Measurements from ENCODE around the gene MAGI1.

Gene MAGI1

DNA sequence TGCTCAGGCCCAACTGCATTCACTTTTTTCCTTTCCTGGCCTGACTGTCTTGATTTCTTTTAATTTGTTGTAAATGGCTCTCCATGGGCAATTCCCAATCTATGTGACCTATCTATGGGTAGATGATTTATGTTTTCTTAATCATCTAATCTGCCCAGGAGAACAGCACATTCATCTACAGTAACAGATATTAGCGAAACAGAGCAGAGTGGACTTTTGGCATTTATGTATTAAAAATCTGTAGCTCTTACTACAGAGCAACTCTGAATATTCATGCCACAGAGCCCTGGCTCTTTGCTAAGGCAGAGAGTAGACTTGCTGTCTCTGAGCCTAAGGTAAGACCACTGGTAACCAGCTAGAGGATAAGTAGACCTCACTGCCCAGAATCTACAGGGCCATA is 676.0 kb downstream of the MAGI1 start:
- Histone ChIP-seq H3K4me3 (replicated peaks; ENCODE audit: insufficient read depth, low read length) (no peak overlapping the region), H3K27ac (replicated peaks) (no peak overlapping the region), H3K27me3 (ENCODE audit: insufficient read depth, poor library complexity, severe bottlenecking) (no peaks in the 10 kb centered on the region)
- TF ChIP-seq, protein P1, sequence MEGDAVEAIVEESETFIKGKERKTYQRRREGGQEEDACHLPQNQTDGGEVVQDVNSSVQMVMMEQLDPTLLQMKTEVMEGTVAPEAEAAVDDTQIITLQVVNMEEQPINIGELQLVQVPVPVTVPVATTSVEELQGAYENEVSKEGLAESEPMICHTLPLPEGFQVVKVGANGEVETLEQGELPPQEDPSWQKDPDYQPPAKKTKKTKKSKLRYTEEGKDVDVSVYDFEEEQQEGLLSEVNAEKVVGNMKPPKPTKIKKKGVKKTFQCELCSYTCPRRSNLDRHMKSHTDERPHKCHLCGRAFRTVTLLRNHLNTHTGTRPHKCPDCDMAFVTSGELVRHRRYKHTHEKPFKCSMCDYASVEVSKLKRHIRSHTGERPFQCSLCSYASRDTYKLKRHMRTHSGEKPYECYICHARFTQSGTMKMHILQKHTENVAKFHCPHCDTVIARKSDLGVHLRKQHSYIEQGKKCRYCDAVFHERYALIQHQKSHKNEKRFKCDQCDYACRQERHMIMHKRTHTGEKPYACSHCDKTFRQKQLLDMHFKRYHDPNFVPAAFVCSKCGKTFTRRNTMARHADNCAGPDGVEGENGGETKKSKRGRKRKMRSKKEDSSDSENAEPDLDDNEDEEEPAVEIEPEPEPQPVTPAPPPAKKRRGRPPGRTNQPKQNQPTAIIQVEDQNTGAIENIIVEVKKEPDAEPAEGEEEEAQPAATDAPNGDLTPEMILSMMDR (IDR thresholded peaks at IDR 0.05; ENCODE audit: insufficient read depth, low read length) = no peak
- TF ChIP-seq REST (IDR thresholded peaks at IDR 0.05; ENCODE audit: insufficient replicate concordance, low read depth) = no peak
- no peak for TF ChIP-seq SPI1 (IDR thresholded peaks at IDR 0.05; ENCODE audit: borderline replicate concordance, low read depth)
- no peak for TF ChIP-seq POLR2AphosphoS5 (IDR thresholded peaks at IDR 0.05; ENCODE audit: low read depth)
- no peak for TF ChIP-seq GABPA (IDR thresholded peaks at IDR 0.05; ENCODE audit: low read depth)
- no peak for DNase-seq (ENCODE audit: low read depth in 1 of 2, low spot score in 1 of 2)

DNA sequence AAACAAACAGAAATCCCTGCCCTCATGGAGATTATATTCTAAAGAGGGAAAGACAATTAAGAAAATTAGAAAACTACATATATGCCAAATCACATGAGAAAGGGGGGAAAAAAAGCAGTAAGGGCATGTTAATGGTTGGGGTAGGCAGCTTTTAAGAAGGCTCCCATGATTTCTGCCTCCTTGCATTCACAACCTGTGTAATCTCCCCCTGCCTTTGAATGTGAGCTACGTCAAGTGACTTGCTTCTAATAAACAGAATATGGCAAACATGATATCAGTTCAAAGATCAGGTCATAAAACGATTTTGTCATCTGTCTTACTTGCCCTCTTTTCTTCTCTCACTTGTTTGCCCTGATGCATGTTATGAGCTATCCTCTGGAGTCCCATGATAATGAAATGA is 677.3 kb downstream of the MAGI1 start:
- no peak for TF ChIP-seq SPI1 (IDR thresholded peaks at IDR 0.05; ENCODE audit: borderline replicate concordance, low read depth)
- TF ChIP-seq, protein P1 (IDR thresholded peaks at IDR 0.05; ENCODE audit: insufficient read depth, low read length) = no peak
- no peak for DNase-seq (ENCODE audit: low read depth in 1 of 2, low spot score in 1 of 2)
- Histone ChIP-seq H3K27me3 (ENCODE audit: insufficient read depth, poor library complexity, severe bottlenecking) (peaks cover 5% of the 10 kb centered on the region), H3K4me3 (replicated peaks; ENCODE audit: insufficient read depth, low read length) (no peak overlapping the region), H3K27ac (replicated peaks) (no peak overlapping the region)

DNA sequence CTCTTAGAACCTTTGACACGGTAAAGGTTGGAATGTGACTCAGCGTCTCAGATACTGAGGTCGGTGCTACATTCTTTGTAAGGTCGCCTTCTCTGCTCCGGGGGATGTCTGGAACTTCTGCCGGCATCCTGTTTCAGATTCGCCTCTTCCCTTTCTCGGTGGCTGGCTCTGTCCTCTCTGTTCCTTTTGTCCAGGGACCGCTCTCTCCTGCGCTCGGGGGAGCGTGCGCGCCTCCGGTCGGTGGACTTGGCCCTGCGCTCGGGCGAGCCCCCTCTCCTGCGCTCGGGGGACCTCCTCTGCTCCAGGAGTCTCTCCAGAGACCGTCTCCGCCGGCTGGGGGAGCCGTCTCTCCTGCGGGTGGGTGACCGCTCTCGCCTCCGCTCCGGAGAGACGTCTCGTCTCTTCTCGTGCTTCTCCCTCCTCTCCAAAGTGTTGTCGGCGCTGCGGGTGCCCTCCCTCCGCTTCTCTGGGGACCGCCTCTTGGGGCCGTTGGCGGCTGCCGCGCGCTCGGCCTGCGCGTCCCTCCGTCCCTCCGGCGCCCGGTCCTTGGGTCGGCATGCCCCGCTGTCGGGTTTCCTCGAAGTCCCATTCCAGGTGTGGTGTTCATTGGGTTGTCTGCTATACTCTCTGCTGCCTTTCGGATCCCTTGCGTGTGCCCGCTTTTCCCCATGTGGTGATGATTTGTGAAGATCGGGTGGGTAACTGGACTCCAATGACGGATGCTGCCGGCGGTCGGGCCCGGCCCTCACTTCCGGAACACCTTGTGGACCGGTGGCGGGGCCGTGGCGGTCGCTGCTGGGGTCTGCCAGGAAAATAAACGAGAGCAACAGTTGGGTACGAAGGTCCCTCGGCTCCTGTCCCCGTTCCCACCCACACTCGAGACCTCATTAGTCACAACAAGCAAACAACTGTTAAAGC is 682.1 kb downstream of the MAGI1 start:
- peaks cover 6% of the 10 kb centered on the region for H3K27me3 ChIP-seq (ENCODE audit: insufficient read depth, poor library complexity, severe bottlenecking)
- no peak for DNase-seq (ENCODE audit: low read depth in 1 of 2, low spot score in 1 of 2)
- no peak overlapping the region for H3K4me3 ChIP-seq (replicated peaks; ENCODE audit: insufficient read depth, low read length)
- H3K27ac ChIP-seq (replicated peaks) = no peak overlapping the region
- TF ChIP-seq GABPA (IDR thresholded peaks at IDR 0.05; ENCODE audit: low read depth) (no peak), REST (IDR thresholded peaks at IDR 0.05; ENCODE audit: insufficient replicate concordance, low read depth) (no peak), POLR2AphosphoS5 (IDR thresholded peaks at IDR 0.05; ENCODE audit: low read depth) (no peak), SPI1 (IDR thresholded peaks at IDR 0.05; ENCODE audit: borderline replicate concordance, low read depth) (no peak)
- TF ChIP-seq, protein P1 (IDR thresholded peaks at IDR 0.05; ENCODE audit: insufficient read depth, low read length) = no peak

All from HL-60 (cell line).